ENCODE measurements around the gene TLK2.
"Not testable (repeated sequence)": the region's sequence is repeated elsewhere in the genome, so short reads cannot be mapped to it uniquely, and the experiment has no call there.

DNA sequence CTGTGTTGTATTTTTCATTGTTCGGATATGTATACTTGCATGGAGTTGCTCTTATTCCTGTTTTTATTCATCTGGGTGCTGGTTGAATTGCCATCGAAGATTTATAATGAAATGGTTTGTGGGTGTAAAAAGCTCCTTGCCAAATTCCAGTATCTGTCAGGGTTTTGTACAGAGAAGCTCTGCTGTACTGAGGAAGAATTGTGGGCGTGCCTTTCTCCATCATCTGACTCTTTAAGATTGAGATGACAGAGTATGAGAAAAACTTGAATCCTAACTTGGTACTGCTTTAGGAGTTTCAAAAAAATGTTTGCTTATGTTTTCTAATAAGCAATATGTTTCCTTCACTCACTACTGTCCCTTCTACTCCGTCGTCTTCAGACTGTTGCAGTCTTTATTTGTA lies 78.9 kb downstream of the TLK2 start:
- not testable (repeated sequence) for TF ChIP-seq TAF1 (IDR thresholded peaks at IDR 0.05; ENCODE audit: borderline replicate concordance, low read depth, low read length); FOXJ3 (CRISPR knock-in tag; IDR thresholded peaks at IDR 0.05); REST (IDR thresholded peaks at IDR 0.05; ENCODE audit: low read depth, low read length); RAD21 (IDR thresholded peaks at IDR 0.05; ENCODE audit: low read length); POLR2AphosphoS5 (IDR thresholded peaks at IDR 0.05; ENCODE audit: low read depth, low read length); JUND (IDR thresholded peaks at IDR 0.05); EP300 (IDR thresholded peaks at IDR 0.05; ENCODE audit: borderline replicate concordance in 1 of 2, low read depth in 1 of 2, low read length in 1 of 2); RXRA (IDR thresholded peaks at IDR 0.05; ENCODE audit: borderline replicate concordance, low read depth); NFIC (IDR thresholded peaks at IDR 0.05; ENCODE audit: borderline replicate concordance); EZH2phosphoT487 (IDR thresholded peaks at IDR 0.05; ENCODE audit: borderline replicate concordance, low read depth); SIN3A (IDR thresholded peaks at IDR 0.05; ENCODE audit: borderline replicate concordance, low read depth, low read length)
- TF ChIP-seq, protein P1, sequence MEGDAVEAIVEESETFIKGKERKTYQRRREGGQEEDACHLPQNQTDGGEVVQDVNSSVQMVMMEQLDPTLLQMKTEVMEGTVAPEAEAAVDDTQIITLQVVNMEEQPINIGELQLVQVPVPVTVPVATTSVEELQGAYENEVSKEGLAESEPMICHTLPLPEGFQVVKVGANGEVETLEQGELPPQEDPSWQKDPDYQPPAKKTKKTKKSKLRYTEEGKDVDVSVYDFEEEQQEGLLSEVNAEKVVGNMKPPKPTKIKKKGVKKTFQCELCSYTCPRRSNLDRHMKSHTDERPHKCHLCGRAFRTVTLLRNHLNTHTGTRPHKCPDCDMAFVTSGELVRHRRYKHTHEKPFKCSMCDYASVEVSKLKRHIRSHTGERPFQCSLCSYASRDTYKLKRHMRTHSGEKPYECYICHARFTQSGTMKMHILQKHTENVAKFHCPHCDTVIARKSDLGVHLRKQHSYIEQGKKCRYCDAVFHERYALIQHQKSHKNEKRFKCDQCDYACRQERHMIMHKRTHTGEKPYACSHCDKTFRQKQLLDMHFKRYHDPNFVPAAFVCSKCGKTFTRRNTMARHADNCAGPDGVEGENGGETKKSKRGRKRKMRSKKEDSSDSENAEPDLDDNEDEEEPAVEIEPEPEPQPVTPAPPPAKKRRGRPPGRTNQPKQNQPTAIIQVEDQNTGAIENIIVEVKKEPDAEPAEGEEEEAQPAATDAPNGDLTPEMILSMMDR (IDR thresholded peaks at IDR 0.05), result not testable (repeated sequence)

All from SK-N-SH (cell line).